Effector CD8-positive, alpha-beta T cell (primary cell): ENCODE results near the gene C19orf47.
"Not testable (repeated sequence)": the region's sequence is repeated elsewhere in the genome, so short reads cannot be mapped to it uniquely, and the experiment has no call there.

Experiments
- DNase-seq: peaks from one replicate; lab custom pipeline; 2025; lab: John Stamatoyannopoulos, UW

Gene C19orf47

DNA sequence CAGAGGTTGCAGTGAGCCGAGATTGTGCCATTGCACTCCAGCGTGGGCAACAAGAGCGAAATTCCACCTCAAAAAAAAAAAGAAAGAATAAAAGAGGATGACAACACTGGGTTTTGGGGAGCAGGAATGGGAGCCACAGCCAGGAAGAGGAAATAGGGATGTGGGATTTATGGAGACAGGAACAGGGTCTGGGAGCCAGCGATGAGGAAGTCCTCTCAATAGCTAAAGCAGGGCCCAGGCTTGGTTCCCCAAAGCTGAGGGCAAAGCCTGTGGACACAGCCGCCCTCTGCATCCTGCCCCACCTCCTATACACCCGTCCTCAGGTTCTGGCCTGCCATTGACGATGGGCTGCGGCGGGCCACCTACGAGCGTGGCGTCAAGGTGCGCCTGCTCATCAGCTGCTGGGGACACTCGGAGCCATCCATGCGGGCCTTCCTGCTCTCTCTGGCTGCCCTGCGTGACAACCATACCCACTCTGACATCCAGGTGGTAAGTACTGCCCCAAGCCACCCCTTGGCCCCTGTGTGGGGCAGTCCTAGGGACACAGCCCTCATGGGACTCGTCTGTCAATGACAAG, 28.2 kb upstream of the C19orf47 start:
- DNase-seq, result no peak

DNA sequence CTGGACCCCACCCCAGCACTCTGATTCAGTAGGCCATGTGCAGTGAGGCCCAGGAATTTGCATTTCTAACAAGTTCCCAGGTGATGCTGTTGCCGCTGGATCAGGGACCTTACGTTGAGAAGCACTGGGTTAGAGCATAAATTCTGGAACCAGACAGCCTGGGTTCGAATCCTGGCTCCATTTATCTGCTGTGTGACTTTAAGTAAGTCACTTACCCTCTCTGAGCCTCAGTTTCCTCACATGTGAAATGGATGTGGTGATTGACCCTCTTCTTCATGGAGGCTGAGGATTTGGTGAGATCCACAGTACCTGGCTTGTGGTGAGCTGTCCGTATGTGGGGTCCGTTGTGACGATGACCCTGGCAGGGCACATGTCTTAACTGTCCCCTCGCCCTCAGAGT, 25.9 kb upstream of the C19orf47 start:
- no peak for DNase-seq

DNA sequence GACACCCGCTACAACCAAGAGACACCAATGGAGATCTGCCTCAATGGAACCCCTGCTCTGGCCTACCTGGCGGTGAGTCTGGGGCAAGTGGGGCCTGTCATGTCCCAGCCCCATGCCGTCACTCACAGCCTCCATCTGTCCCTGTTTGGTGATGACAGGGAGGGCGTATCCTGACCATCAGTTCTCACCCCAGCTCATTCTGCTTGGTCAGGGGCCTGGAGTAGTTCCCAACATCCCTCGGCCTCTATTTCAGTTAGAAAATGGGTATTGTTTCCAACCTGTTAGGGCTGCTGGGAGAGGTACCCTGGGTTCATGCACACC, 23.6 kb upstream of the C19orf47 start:
- no peak for DNase-seq

DNA sequence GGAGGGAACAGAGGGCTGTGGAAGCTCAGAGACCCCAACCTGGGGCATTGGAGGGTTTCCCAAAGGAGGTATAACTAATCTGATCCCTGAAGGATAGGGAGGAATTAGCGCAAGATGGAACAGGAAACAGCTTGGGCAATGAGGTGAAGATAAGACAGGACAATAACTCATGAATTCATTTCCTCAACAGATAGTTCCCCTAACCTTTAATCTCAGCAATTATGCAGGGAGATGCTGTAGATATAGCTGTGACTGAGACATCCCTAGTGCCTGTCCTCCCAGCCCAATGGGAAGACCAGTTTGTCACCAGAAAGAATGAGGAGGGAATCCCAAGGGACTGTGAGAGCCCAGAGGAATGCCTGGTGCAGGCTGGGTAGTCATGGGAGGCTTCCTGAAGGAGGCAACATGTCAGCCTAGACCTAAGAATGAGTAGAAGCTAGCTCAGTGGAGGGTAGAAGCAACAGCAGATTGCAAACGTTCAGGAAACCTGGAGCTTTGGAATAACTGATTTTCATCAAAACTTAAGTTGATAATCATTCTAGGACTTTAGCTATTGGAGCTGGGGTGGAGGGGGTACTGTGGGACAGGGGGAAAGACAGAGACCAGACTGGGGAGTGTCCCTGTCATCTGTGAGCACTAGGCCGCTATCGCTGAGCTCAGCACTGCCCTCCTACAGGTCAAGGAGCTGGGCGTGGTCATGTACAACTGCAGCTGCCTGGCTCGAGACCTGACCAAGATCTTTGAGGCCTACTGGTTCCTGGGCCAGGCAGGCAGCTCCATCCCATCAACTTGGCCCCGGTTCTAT, 23.0 kb upstream of the C19orf47 start:
- no peak for DNase-seq

DNA sequence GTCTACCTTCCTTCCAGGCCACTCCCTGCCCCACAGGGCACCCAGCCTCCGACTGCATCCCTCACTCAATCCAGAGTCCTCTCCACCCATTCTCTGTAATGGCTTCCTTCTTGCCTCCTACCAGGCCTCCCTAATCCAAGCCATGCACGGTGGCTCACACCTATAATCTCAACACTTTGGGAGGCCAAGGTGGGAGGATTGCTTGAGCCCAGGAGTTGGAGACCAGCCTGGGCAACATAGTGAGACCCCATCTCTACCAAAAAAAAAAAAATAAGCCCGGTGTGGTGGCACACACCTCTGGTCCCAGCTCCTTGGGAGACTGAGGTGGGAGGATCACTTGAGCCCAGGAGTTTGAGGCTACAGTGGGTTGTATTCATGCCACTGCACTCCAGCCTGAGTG, 22.1 kb upstream of the C19orf47 start:
- not testable (repeated sequence) for DNase-seq

DNA sequence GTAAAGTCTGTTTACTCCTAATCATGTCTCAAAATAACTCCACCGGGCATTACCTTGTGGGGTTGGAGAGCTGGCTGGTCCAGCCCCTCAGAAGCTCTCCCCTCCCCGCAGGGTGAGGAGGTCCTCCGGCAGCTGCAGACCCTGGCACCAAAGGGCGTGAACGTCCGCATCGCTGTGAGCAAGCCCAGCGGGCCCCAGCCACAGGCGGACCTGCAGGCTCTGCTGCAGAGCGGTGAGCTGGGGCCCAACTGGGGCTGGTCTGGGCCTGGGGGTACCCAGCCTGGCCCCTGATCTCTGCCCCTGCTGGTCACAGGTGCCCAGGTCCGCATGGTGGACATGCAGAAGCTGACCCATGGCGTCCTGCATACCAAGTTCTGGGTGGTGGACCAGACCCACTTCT, 21.6 kb upstream of the C19orf47 start:
- DNase-seq, result no peak

DNA sequence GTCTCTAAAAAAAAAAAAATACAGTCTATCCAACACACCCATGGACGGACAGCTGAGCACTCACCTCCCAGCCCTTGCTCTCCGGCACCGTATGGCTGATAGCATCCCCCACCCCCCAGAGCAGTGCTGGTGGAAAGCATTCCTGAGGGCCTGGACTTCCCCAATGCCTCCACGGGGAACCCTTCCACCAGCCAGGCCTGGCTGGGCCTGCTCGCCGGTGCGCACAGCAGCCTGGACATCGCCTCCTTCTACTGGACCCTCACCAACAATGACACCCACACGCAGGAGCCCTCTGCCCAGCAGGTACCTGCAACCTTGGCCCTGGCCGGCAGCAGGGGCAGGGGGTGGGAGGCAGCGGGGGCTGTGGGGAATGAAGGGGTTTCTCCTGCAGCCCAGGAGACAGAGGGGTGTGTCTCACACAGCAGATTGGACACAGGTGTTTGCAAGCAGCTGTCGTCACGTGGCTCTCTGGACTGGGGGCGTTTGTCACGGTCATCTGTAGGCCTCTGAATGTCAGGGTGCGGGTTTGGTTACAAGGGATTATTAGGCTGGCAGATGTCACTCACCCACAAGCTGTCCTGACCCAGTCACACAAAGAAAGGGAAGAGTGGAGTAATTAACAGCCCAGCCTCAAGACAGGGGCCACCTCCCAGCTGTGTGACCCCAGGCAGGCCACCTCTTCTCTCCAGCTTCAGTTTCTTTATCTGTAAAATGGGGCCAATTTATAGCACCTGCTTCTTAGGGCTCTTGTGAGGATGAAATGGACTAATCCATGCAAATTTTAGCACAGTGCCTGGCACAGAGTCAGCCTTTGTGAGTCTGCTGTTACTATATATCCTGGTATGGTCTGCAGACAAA, 19.6 kb upstream of the C19orf47 start:
- no peak for DNase-seq

DNA sequence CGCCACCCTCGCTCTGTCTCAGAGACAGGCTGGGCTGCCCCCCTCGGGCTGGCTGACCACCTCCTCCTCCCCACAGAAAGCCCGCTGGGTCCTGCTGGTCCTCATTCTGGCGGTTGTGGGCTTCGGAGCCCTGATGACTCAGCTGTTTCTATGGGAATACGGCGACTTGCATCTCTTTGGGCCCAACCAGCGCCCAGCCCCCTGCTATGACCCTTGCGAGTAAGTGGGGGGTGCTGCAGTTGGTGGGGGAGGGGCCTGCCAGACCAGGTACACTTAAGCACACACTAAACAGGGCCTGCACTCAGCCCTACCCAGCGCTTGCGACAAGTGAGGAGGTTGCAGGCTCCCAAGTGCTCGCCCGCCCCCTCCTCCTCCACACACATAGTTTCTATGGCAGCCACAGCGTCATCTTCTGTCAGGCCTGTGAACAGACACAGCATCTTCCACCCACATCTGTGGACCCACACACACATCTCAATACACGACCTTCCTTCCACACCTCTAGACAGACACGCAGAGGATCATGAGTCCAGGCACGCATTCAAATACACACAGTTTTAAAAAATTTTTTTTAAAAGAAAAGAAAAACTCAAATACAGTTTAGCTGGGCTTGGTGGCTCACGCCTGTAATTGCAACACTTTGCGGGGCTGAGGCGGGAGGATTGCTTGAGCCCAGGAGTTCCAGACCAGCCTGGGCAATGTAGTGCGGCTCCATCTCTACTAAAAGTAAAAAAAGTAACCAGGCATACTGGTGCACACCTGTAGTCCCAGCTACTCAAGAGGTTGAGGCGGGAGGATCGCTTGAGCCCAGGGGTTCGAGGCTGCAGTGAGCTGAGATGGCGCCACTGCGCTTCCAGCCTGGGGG, 18.7 kb upstream of the C19orf47 start:
- DNase-seq, result no peak

DNA sequence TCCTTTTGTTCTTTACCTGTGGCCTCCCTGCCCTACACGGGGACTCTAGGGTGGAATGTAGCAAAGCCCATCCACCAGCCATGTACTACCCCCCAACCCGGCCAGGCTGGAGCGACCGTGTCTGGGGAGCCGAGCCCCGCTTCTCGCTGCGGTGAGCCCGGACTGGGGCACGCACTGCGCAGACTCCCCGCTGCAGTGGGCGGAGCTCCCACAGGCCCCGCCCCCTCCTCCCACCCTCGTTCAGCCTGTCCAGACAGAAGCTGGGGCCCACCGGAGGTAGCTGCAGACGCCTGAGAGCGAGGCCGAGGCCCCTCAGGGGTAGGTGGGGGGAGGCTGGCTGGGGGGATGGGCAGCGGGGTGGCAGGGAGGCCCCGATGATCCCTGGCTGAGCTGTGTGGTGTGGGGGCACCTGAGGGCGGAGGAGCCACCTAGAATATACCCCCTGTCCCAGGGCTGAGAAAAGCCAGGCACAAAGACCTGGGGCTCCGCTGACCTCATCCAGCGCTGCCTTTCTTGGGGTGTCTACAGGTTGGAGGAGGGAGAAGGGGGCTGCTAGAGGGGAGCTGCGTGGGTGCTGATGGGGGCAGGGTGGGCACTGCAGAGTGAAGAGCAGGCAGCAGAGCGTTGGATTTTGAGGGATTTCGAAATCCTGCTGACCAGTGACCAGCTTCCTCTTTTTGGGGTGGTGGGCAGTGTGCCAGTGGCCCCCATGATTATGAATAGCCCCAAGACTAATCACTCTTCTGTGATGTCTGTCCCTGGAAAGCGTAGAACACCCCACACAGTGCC, 17.6 kb upstream of the C19orf47 start:
- DNase-seq, result peak; percentile 14

DNA sequence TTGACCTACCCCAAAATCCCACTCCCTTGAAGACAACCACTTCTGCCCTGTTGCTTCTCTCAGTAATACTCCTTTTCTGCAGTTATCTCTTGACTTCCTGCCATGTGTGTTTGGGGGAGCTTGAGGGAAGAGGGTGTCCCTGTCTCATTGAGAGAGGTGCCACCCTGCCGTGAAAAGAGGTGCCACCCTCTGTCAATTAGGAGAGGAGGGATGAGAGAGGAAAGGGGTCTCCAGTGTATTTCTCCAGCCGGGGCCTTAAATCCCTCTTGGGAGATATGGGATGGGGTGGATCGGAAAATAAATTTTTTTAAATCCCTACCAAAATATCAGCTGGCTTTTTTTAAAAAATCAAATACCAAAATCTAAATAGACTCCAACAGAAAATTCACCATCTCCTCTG, 16.8 kb upstream of the C19orf47 start:
- DNase-seq, result no peak

DNA sequence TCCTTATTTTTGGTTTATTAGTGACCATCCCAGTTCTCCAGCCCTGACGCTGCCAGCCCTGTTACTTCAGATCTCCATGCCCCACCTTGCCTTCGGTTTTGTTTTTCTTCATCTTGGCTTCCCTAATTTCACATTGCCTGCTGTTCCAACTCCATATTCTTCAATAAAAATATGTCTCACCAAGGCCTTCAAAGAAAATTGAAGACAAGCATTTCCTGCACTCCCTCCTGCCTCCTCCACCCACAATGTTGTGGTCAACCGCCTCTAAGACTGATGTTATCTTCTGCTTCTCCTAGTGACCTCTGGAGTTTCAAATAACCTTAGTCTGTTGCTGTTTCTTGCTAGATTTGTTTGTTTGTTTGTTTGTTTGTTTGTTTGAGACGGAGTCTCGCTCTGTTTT, 14.9 kb upstream of the C19orf47 start:
- no peak for DNase-seq

DNA sequence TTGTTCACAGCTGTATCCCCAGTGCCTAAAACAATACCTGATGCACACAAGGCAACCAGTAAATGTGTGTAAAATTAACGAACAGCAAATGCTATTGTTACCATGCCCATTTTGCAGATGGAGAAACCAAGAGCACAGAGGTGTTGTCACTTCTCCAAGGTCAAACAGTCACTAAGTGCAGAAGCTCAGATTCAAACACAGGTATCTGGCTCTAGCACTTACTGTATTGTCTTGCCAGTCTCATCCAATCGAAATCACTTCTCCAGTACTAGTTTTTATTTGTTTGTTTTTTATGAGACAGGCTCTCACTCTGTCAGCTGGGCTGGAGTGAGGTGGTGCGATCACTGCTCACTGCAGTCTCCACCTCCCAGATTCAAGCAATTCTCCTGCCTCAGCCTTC, 14.0 kb upstream of the C19orf47 start:
- DNase-seq, result no peak

DNA sequence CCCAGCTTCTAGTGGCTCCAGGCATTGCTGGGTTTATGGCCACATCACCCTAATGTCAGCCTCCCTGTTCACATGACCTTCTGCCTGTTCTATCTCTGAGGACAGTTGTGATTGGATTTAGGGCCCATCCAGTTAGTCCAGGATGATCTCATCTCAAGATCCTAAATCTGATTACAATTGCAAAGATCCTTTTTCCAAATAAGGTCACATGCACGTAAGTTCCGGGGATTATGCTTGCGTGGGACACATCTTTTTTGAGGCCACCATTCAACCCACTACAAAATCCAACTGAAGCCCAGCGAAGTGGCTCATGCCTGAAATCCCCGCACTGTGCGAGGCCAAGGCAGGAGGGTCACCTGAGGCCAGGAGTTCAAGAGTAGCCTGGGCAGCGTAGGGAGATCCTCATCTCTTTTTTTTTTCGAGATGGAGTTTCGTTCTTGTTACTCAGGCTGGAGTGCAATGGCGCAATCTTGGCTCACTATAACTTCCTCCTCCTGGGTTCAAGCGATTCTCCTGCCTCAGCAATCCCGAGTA, 12.6 kb upstream of the C19orf47 start:
- no peak for DNase-seq

DNA sequence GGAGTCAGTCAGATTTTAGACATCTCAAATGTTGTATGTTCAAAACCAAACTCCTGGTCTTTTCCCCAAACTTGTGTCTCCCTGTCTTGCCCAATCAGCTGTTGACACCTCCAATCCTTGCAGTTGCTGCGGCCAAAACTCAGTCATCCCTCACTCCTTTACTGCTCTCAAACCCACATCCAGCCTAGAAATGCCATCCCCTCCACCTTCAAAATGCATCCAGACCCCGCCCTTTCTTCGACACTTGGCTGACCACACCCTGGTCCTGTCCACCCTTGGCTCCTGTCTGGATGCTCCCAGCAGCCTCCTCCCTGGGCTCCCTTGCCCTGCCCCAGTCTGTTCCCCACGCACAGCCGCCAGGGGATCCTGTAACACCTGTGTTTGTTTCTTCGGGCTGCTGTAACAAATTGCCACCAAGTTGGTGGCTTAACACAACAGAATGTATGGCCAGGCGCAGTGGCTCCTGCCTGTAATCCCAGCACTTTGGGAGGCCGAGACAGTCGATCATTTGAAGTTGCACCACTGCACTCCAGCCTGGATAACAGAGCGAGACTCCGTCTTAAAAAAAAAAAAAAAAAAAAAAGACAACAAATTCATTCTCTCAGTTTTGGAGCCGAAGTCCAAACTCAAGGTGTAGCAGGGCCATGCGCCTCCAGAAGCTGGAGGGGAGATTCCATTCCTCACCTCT, 12.0 kb upstream of the C19orf47 start:
- DNase-seq, result no peak

DNA sequence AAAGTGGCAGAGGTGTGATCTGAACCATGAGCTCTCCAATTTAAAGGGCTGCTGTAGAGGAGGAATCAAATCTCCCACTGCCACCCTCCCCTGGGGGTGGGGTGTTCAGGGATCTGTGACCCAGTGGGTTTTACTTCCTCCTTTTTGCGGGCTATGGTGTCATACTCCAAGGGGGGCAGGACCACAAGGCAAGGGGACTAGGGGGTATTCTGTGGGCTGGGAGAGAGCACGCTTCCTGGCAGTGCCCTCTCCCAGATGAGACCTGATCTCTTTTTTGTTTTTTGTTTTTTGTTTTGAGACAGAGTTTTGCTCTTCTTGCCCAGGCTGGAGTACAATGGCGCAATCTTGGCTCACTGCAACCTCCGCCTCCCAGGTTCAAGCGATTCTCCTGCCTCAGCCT, 10.6 kb upstream of the C19orf47 start:
- DNase-seq, result no peak

DNA sequence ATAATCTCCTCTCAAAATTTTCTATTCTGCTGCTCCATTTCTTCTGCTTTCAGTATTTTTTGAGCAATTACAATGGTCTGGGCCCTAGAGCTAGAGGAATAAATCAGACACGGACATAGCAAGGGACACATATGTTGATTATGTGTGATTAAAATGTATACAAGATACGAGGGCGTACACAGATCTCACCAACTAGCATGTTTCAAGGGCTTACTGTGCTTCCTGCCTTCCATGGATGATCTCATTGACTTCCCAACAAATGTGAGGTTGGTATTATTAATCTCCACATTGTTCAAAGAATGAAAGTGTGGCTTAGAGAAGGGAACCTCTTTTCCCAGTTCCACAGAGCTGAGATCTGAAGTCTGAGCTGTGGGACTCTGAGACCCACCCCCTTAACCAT, 9.4 kb upstream of the C19orf47 start:
- DNase-seq, result no peak

DNA sequence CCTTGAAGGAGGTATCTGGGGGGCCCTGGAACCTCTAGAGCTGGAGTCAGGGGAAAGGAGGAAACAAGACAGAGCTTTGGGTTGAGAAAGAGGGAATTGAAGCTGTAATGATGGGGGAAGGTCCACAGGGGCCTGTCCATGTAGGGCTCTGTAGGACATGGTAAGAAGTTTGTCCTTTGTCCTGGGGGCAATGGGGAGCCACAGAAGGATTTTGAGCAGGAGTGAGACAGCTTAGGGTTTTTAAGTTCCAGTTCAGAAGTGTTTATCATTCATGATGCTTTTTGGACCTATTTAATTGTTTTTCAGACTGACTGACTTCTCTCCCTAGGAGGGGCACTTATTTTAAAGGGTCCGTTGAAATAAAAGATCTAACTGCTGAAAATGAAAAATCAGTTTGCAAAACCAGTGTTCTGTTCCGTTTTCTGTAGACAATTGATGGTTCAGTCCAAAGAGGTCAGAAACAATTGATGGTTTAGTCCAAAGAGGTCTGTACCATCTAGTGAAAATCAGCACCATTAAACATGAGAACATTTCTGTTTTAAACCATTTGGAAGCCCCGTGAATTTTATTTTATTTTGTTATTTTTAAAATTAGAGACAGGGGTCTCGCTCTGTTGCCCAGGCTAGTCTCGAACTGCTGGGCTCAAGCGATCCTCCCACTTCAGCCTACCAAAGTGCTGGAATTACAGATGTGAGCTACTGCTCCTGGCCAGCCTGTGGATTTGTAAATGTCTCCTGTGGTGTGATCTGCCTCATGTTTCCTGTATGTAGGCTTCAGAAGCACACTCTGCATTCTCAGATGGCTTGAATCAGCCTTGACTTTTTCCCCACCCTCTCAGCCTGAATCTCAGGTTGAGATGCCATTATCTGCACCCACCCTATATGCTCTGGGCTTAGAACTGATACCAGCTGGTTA, 8.7 kb upstream of the C19orf47 start:
- no peak for DNase-seq

DNA sequence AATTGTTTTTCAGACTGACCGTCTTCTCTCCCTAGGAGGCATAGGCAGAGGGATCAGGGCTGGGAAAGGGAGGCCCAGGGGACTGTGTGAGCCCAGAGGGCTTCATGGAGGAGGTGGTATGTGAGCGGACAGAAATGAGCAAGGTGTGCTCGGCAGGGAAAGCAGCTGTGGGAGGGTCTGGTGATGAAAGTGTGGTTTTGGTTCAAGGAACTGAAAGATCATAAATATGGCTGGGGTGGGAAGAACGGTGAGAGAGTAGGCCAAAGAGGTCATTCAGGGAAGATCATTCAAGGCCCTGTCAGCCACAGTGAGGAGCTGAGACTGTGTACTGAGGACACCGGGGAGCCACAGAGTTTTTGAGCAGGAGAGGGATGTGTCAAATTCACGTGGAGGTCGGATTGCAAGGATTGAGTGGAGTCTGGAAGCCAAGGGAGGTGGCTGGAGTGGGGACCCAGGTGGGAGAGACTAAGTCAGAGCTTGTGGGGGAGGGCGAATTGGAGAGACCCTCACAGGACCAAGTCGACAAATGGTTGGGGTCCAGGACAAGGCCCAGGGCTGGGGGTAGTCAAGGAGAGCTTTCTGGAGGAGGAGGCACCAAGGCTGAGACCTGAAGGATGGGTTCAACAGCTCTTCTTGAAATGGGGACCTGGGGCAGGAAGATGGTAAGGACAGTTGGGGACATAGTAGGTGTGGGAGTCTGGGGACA, 7.9 kb upstream of the C19orf47 start:
- no peak for DNase-seq
